ENCODE results near the gene PRB4. TPM values are rescaled to one million over a fixed set of nuclear protein-coding genes. Genes with fewer than 3 reads are reported as not detected.

The PRB4 gene
- not detected in 5 replicates for total RNA-seq (2022; extraction: Qiagen RNA extraction)

DNA sequence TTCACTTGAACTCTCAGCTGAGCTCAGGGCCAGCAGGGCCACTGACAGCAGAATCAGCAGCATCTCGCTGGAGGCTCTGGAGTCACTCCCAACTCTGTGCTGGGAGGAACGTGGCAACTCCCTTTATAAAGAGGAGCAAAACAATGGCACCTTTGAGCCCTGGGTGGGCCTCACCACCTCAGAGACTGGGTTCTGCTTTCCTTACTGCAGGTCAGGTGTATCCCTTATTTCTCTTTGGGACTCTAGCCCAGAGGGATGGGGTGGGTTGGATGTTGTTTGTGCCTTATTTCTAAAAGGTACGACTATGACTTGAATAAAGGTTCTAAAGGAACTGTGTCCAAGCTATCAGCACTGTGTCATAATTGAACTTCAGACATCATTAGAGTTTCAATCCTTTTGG, at the start of gene PRB4:
Gene PRB4, minus strand, starts transcription at position 101 of the 400 bp plus-strand sequence. Its CDS starts 38 bp downstream, at position 63.

DNA sequence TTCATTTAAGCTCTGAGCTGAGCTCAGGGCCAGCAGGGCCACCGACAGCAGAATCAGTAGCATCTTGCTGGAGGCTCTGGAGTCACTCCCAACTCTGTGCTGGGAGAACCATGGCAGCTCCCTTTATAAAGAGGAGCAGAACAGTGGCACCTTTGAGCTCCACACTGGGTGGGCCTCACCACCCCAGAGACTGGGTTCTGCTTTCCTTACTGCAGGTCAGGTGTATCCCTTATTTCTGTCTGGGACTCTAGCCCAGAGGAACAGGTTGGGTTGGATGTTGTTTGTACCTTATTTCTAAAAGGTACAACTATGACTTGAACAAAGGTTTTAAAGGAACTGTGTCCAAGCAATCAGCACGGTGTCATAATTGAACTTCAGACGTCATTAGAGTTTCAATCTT, 40.6 kb downstream of the PRB4 start, which contains the start of gene PRB3:
Gene PRB3, minus strand, starts transcription at position 101 of the 400 bp plus-strand sequence. Its CDS starts 38 bp downstream, at position 63.

Other genes starting within 250 kb of the PRB4 start
- not detected in 5 replicates for gene TAS2R46, start 248.1 kb downstream of the PRB4 start, total RNA-seq (2022; extraction: Qiagen RNA extraction)
- not detected in 5 replicates for gene TAS2R43, start 218.1 kb downstream of the PRB4 start, total RNA-seq (2022; extraction: Qiagen RNA extraction)
- gene TAS2R30, start 175.8 kb downstream of the PRB4 start, total RNA-seq (2022; extraction: Qiagen RNA extraction) = 0.05 to 0.06 TPM in 2 of 5 replicates, not detected in the others
- gene SMIM10L1, start 139.2 kb downstream of the PRB4 start, total RNA-seq (2022; extraction: Qiagen RNA extraction) = 7.6 to 8.4 TPM (median 7.9 TPM) in 5 replicates
- not detected in 5 replicates for gene TAS2R42, start 123.5 kb downstream of the PRB4 start, total RNA-seq (2022; extraction: Qiagen RNA extraction)
- gene PRB3, start 40.7 kb downstream of the PRB4 start, total RNA-seq (2022; extraction: Qiagen RNA extraction) = not detected in 5 replicates
- not detected in 5 replicates for gene PRB2, start 85.1 kb upstream of the PRB4 start, total RNA-seq (2022; extraction: Qiagen RNA extraction)

Measured in A549 treated with Hydrocortisone at 1 μM for 4 hours (cell line).